ENCODE data around the gene ASMT.
"Not testable (repeated sequence)": the region's sequence is repeated elsewhere in the genome, so short reads cannot be mapped to it uniquely, and the experiment has no call there.

ASMT gene

DNA sequence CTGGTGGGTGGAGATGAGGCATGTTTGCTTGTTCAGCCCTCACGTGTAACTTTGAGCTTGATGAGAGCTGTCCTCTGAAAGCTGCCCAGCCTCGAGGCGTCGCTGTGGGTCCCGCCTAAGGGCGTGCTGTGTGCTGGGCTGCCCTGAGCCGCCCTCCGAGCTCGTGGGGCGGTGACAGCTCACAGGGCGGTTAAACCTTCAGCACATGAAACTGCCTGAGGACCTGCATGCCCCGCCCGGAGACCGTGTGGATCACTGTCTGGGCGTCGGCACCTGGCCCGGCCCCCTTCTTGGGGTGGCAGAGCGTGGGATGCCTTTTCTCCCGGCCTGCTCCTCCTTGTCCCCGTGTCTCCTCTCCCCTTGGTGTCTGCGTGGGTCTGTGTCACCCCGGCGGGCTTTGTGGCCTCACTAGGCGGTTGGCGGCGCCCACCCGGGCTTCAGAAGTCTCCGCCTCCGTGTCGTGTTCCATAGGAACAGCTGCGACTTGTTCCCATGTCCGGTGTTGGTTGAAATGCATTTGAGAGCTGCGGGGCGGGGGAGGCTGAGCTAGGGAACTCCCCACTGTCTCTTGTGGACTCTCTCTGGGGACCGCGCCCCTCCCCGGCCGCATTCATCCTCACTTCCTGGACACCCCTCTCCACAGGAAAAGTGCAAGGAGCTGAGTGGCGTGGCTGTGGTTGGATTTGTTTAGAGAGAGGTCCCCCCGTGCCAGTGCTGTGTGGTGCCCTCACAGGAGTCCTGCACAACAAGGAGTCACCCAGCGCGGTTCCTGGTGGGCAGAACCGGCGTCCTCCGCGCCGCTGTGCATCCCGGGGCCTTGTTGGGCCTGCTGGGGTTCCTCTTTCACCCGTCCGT lies 16.6 kb upstream of the ASMT start:
- DNase-seq, result no peak

DNA sequence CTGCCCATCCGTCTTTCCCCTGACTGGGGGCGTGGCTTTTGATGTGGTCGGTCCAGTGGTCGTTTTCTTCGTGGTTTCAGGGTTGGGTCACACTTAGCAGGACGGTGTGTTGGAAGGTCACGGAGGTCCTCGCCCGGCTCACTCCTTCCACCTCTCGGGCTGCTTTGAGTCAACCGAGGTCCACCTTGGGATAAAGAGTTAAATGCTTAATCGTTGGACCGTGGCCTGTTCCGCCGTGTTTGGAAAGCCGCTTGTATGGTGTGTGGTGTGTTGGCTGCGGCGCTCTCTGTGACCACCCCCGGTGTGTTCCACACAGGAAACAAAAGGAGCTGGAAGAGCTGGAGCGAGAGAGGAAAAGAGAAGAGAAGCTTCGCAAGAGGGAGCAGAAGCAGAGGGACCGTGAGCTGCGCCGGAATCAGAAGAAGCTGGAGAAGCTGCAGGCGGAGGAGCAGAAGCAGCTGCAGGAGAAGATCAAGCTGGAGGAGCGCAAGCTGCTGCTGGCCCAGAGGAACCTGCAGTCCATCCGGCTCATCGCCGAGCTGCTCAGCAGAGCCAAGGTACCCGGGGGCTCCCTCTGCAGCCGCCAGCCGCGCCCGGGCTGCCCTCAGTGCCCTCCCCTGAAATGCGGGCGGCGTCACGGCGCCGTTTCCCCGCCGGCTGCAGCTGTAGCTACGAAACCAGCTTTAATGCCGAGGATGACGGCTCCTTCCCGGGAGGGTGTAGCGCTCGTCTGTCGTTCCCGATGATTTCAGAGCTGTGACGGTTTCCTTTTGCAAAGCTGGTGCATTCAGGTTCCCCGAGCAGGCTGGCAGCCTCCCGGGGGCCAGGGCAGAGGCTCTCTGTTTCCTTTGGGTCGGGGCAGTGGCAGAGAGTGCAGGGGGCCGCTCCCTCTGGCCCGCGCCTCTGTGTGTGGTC lies 15.7 kb upstream of the ASMT start:
- no peak for DNase-seq

DNA sequence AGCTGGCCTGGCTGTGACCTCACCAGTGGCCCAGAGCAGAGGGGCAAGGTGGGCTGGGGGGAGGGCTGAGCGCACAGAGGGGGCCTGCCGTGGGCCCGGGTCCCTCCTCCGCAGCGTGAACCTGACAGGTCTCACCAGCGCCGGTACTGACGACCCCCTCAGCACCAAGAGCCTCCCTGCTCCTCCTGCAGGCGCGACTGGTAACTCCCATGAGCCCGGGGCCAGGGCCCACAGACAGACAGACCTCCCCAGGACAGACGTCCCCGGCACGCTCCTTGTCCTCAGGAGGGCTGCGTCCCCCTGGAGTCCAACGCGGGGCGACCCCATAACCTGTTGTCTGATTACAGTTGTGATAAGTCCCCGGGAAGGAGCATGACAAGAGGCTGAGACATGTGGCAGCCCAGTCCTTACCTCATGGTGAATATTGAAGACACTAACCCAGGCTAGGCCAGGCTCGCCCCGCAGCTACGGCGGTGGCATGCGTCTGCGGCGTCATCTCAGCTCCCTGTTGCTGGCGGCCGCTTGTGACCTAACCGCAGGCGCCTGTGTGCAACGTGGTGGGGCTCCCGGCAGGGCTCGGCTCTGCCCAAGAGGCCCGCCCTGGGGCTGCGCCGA lies 15.0 kb upstream of the ASMT start:
- no peak for DNase-seq

DNA sequence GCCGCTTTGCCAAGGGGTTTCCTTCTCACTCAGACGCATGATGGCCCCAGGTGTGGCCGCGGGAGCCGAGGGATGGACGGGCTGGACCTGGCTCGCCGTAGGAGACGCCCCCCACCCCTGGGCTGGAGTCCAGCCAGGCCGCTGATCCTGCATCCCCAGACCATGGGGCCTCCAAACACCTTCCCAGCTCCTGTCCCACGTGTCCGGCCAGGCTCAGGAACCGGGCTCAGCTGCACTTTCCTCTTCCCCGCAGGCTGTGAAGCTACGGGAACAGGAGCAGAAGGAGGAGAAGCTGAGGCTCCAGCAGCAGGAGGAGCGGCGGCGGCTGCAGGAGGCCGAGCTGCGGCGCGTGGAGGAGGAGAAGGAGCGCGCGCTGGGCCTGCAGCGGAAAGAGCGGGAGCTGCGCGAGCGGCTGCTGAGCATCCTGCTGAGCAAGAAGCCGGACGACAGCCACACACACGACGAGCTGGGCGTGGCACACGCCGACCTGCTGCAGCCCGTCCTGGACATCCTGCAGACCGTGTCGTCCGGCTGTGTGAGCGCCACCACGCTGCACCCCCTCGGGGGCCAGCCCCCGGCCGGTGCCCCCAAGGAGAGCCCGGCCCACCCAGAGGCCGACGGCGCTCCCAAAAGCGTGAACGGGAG lies 14.3 kb upstream of the ASMT start:
- DNase-seq, result no peak

DNA sequence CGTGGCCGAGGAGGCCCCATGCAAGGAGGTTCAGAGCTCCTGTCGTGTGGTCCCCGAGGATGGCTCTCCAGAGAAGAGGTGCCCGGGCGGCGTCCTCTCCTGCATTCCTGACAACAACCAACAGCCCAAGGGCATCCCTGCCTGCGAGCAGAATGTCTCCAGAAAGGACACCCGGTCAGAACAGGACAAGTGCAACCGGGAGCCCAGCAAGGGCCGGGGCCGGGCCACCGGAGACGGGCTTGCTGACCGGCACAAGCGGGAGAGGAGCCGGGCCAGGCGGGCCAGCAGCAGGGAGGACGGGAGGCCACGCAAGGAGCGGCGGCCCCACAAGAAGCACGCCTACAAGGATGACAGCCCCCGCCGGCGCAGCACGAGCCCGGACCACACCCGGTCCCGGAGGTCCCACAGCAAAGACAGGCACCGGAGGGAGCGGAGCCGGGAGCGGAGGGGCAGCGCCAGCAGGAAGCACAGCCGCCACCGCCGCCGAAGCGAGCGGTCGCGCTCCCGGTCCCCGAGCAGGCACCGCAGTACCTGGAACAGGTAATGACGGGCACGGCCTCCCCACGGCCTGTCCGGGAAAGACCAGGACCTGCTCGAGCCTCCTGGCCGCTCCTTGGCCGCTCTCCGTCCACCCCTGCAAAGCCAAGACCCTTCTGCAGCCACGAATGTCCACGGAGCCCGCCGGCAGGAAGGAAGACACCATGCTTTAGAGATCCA lies 13.7 kb upstream of the ASMT start:
- no peak for DNase-seq

DNA sequence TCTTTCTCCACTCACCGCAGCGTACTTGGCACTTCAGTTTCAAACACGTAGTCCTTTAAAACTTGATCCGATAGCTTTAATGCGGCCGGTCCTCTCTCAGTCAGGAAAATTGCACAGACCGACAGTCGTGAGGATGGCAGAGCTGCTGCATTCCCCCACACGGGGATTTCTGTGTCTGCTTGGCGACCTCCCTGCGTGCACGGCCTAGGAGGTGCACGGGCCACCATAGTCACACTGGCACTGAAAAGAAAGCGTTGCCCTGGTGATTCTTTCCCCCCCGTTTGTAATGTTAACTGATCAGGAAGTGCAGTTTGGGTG lies 13.1 kb upstream of the ASMT start:
- DNase-seq, result no peak

DNA sequence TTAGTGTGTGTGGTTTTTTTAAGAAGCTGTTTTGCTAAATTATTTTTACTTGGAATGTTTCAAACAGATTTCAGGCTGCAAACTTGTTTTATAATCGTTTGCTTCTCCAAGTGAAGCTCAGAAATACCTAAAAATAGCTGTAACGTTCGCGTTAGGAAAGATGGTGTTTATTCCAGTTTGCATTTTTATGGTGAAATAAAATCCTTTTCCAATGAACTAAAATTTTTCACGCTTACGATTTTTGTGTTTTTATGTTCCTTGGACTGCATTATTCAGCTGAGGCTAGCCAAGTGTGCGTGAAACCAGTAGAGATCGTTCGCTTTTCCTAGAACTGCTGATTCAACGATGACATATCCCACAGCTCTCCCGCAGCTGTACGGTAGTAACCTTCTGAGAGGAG lies 12.6 kb upstream of the ASMT start:
- no peak for DNase-seq

DNA sequence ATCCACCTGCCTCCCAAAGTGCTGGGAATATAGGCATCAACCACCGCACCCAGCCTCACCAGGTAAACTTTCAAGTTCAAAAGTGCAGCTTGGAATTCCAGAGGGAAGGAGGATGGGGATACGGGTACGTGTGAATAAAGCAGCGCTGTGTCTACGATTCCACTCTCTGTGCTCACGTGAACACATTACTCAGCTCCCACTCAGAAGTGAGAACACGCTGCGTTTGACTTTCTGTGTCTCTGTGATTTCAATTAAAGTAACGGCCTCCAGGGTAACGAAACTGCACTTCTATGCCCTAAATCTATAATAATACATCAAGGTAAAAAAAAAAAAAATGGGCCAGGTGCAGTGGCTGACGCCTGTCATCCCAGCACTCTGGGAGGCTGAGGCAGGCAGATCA lies 8.4 kb upstream of the ASMT start:
- DNase-seq, result no peak

GRCh38 chrX:1609311-1609710 lies 5.5 kb upstream of the ASMT start:
- no peak for DNase-seq

DNA sequence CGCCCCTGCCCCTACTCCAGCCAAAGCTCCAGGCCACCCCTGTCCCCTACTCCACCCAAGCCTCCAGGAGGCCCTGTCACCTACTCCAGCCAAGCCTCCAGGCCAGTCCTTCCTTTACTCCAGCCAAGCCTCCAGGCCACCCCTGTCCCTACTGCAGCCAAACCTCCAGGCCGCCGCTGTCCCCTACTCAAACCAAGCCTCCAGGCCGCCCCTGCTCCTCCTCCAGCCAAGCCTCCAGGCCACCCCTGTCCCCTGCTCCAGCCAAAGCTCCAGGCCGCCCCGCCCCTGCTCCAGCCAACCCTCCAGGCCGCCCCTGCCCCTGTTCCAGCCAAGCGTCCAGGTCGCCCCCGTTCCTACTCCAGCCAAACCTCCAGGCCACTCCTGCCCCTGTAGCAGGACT lies 5.1 kb upstream of the ASMT start:
- DNase-seq, result no peak

DNA sequence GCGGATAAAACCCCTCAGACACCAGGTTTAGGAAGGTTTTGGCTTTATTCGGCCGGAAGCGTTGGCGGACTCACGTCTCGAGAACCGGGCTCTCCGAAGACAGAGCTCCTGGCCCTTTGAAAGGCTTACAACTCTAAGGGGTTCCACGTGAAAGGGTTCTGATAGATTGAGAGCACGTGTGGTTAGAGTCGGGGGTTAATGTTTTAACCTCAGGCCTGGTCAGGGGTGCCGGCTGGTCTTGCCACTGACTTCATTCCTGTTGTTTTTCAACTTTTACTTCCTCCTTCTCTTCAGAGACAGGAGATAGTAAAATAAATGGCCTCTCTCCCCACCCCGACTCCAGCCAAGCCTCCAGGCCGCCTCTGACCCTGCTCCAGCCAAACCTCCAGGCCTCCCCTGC lies 4.7 kb upstream of the ASMT start:
- no peak for DNase-seq

GRCh38 chrX:1610736-1611135 lies 4.1 kb upstream of the ASMT start:
- DNase-seq, result no peak

- no peak for DNase-seq
Measured at GRCh38 chrX:1612641-1613286, 2.1 kb upstream of the ASMT start.

- DNase-seq, result no peak
Measured at GRCh38 chrX:1618689-1619088, 3.8 kb downstream of the ASMT start.

DNA sequence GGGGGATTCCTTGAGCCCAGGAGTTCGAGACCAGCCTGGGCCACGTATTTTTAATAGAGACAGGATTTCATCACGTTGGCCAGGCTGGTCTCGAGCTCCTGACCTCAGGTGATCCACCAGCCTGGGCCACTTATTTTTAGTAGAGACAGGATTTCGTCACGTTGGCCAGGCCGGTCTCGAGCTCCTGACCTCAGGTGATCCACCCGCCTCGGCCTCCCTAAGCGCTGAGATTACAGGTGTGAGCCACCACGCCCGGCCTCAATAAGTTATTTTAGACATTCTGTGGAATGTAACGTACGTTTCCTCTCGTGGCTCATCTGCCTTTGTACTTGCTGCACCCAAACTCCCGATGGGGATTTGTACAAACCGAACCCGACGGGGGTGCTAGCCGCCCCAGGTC lies 8.8 kb downstream of the ASMT start:
- DNase-seq, result no peak

DNA sequence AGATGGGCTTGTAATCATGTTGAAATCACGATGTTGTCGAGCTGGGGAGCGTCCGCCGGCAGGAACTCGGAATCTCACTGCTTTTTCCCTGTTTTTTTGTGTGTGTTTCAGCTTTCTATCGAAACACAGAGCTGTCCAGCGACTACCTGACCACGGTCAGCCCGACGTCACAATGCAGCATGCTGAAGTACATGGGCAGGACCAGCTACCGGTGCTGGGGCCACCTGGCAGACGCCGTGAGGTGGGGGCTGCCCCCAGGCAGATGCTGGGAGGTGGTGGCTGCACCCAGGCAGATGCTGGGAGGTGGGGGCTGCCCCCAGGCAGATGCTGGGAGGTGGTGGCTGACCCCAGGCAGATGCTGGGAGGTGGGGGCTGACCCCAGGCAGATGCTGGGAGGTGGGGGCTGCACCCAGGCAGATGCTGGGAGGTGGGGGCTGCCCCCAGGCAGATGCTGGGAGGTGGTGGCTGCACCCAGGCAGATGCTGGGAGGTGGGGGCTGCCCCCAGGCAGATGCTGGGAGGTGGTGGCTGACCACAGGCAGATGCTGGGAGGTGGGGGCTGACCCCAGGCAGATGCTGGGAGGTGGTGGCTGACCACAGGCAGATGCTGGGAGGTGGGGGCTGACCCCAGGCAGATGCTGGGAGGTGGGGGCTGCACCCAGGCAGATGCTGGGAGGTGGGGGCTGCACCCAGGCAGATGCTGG lies 9.4 kb downstream of the ASMT start:
- DNase-seq, result not testable (repeated sequence)

- not testable (repeated sequence) for DNase-seq
Measured at GRCh38 chrX:1624861-1625215, 10.0 kb downstream of the ASMT start.

- no peak for DNase-seq
Measured at GRCh38 chrX:1629244-1629643, 14.4 kb downstream of the ASMT start.

DNA sequence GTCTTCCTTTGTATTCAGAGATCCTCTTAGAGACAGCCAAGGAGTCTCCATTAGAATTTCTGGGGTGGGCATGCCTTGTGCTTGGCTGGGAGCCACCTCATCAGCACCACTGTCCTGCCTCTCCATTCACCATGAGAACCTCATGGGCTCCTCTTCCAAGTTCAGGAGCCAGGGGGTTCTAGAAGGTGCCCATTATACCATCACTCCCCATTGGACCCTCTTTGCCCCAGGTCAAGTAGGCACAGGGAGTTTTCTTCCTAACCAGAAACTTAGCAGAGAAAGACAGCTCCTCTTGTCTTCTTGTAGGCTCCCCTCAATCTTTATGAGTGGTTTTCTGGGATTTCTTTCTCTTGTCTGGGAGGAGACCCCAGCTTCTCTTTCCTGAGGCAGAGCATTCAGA lies 31.1 kb downstream of the ASMT start:
- DNase-seq, result no peak

DNA sequence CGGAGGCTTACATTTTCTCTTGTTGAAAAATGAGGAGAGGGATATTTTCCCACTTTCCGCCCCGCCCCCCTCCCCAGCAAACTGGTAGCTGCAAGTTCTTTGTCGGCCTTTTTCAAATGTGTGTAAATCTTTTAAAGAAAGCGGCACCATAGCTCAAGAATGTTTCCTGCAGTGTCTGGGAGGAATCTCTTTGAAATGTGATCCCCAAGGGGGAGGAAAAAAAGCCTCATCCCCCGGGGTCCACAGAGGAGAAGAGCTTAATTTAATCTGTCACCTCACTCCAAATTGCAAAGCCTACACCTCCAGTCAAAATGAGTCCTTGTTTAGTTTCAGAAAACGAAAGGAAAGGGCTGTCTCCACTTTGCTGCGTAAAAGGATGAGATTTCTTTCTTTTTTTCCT lies 34.8 kb downstream of the ASMT start:
- no peak for DNase-seq

GRCh38 chrX:1652011-1652811 lies 37.4 kb downstream of the ASMT start:
- DNase-seq, result not testable (repeated sequence)
